HEK293 (cell line): ENCODE data around the gene PLIN5.
"Not testable (repeated sequence)": the region's sequence is repeated elsewhere in the genome, so short reads cannot be mapped to it uniquely, and the experiment has no call there.

ENCODE experiments used
- CTCF ChIA-PET: fragments of 350-600 bp; formaldehyde crosslinking; extraction: SDS; loops from one replicate; lab custom pipeline; 2021; ENCODE audit warnings: antibody characterized with exemption; lab: Yijun Ruan, JAX
- POLR2A ChIA-PET: fragments of 300-600 bp; formaldehyde crosslinking; extraction: SDS; loops from one replicate; lab custom pipeline; 2020; ENCODE audit warnings: antibody characterized with exemption, inconsistent platforms; lab: Yijun Ruan, JAX
- H3K27ac ChIP-seq: fragments of 200-500 bp; sonication (Bioruptor generic); 2 replicates; pipeline ENCODE4 v1.5.1; 2014; ENCODE audit warnings: low read depth, low read length, control low read depth, inconsistent platforms; ENCODE audit errors: extremely low read depth
- H3K36me3 ChIP-seq, 2 experiments: fragments of 200-500 bp in 1 of 2; sonication (Bioruptor generic) in 1 of 2; 1 replicate in 1 of 2; 2 replicates in 1 of 2; pipeline ENCODE4 v1.5.1; 2014 to 2017; ENCODE audit warnings: inconsistent platforms in 2 of 2, low read length in 2 of 2; ENCODE audit not compliant: control insufficient read depth in 2 of 2, insufficient read depth in 1 of 2
- H3K4me1 ChIP-seq: fragments of 200-500 bp; sonication (Bioruptor generic); 2 replicates; pipeline ENCODE4 v1.5.1; 2014; ENCODE audit warnings: mild to moderate bottlenecking, low read length, inconsistent platforms; ENCODE audit not compliant: control insufficient read depth, insufficient read depth
- H3K4me3 ChIP-seq: 2 replicates; pipeline ENCODE4 v1.5.1; 2011; ENCODE audit warnings: low read depth, mild to moderate bottlenecking, control low read depth, low read length, moderate library complexity
- H3K9me3 ChIP-seq: fragments of 200-500 bp; sonication (Bioruptor generic); 2 replicates; pipeline ENCODE4 v1.5.1; 2014; ENCODE audit warnings: low read depth, low read length, inconsistent platforms; ENCODE audit not compliant: control insufficient read depth, insufficient read depth
- EGR2 ChIP-seq: fragments of 450-650 bp; formaldehyde crosslinking; IDR thresholded peaks from 2 replicates; pipeline ENCODE4 v1.5.1; 2016; ENCODE audit warnings: low read depth, missing biosample characterization, missing genetic modification characterization
- FEZF1 ChIP-seq: fragments of 450-650 bp; formaldehyde crosslinking; IDR thresholded peaks from 2 replicates; pipeline ENCODE4 v1.5.1; 2016; ENCODE audit warnings: missing biosample characterization, missing genetic modification characterization
- GLI4 ChIP-seq: fragments of 450-650 bp; formaldehyde crosslinking; IDR thresholded peaks from 2 replicates; pipeline ENCODE4 v1.5.1; 2016; ENCODE audit warnings: missing biosample characterization, missing genetic modification characterization
- ZFHX2 ChIP-seq: fragments of 450-650 bp; formaldehyde crosslinking; conservative IDR thresholded peaks from 2 replicates; pipeline ENCODE4 v1.5.1; 2016; ENCODE audit warnings: missing biosample characterization, missing genetic modification characterization
- ZNF133 ChIP-seq: fragments of 450-650 bp; formaldehyde crosslinking; IDR thresholded peaks from 2 replicates; pipeline ENCODE4 v1.5.1; 2016; ENCODE audit warnings: missing biosample characterization, missing genetic modification characterization
- ZNF175 ChIP-seq: fragments of 450-650 bp; formaldehyde crosslinking; IDR thresholded peaks from 2 replicates; pipeline ENCODE4 v1.5.1; 2016; ENCODE audit warnings: missing biosample characterization, missing genetic modification characterization
- ZNF18 ChIP-seq: fragments of 450-650 bp; formaldehyde crosslinking; IDR thresholded peaks from 2 replicates; pipeline ENCODE4 v1.5.1; 2016; ENCODE audit warnings: missing biosample characterization, missing genetic modification characterization
- ZNF2 ChIP-seq: fragments of 450-650 bp; formaldehyde crosslinking; IDR thresholded peaks from 2 replicates; pipeline ENCODE4 v1.5.1; 2016; ENCODE audit warnings: missing biosample characterization, missing genetic modification characterization
- ZNF239 ChIP-seq: fragments of 450-650 bp; formaldehyde crosslinking; IDR thresholded peaks from 2 replicates; pipeline ENCODE4 v1.5.1; 2016; ENCODE audit warnings: missing biosample characterization, missing genetic modification characterization
- ZNF24 ChIP-seq: fragments of 450-650 bp; formaldehyde crosslinking; IDR thresholded peaks from 2 replicates; pipeline ENCODE4 v1.5.1; 2016; ENCODE audit warnings: missing biosample characterization, missing genetic modification characterization
- ZNF311 ChIP-seq: fragments of 450-650 bp; formaldehyde crosslinking; IDR thresholded peaks from 2 replicates; pipeline ENCODE4 v1.5.1; 2017; ENCODE audit warnings: missing biosample characterization, missing genetic modification characterization, borderline replicate concordance
- ZNF335 ChIP-seq: fragments of 450-650 bp; formaldehyde crosslinking; conservative IDR thresholded peaks from 2 replicates; pipeline ENCODE4 v1.5.1; 2016; ENCODE audit warnings: missing biosample characterization, missing genetic modification characterization
- ZNF391 ChIP-seq: fragments of 450-650 bp; formaldehyde crosslinking; IDR thresholded peaks from 2 replicates; pipeline ENCODE4 v1.5.1; 2016; ENCODE audit warnings: low read depth, missing biosample characterization, missing genetic modification characterization, borderline replicate concordance
- ZNF501 ChIP-seq: fragments of 450-650 bp; formaldehyde crosslinking; IDR thresholded peaks from 2 replicates; pipeline ENCODE4 v1.5.1; 2016; ENCODE audit warnings: missing biosample characterization, missing genetic modification characterization
- ZNF544 ChIP-seq: fragments of 450-650 bp; formaldehyde crosslinking; IDR thresholded peaks from 2 replicates; pipeline ENCODE4 v1.5.0; 2017; ENCODE audit warnings: missing biosample characterization, missing genetic modification characterization
- ZNF560 ChIP-seq: fragments of 450-650 bp; formaldehyde crosslinking; IDR thresholded peaks from 2 replicates; pipeline ENCODE4 v1.5.1; 2017; ENCODE audit warnings: missing biosample characterization, missing genetic modification characterization, borderline replicate concordance
- ZNF561 ChIP-seq: fragments of 450-650 bp; IDR thresholded peaks from 2 replicates; pipeline ENCODE4 v1.5.1; 2018; ENCODE audit warnings: missing biosample characterization, missing genetic modification characterization, borderline replicate concordance
- ZNF585B ChIP-seq: fragments of 450-650 bp; formaldehyde crosslinking; IDR thresholded peaks from 2 replicates; pipeline ENCODE4 v1.5.1; 2016; ENCODE audit warnings: missing biosample characterization, missing genetic modification characterization
- ZNF596 ChIP-seq: fragments of 450-650 bp; IDR thresholded peaks from 2 replicates; pipeline ENCODE4 v1.5.0; 2018; ENCODE audit warnings: missing biosample characterization, mild to moderate bottlenecking, missing genetic modification characterization, moderate library complexity
- ZNF670 ChIP-seq: fragments of 450-650 bp; formaldehyde crosslinking; IDR thresholded peaks from 2 replicates; pipeline ENCODE4 v1.5.1; 2016; ENCODE audit warnings: missing biosample characterization, missing genetic modification characterization, low read depth
- ZNF707 ChIP-seq: fragments of 450-650 bp; formaldehyde crosslinking; IDR thresholded peaks from 2 replicates; pipeline ENCODE4 v1.5.1; 2016; ENCODE audit warnings: missing biosample characterization, missing genetic modification characterization
- ZNF792 ChIP-seq: fragments of 450-650 bp; formaldehyde crosslinking; IDR thresholded peaks from 2 replicates; pipeline ENCODE4 v1.5.1; 2016; ENCODE audit warnings: missing biosample characterization, missing genetic modification characterization
- ZNF837 ChIP-seq: fragments of 450-650 bp; formaldehyde crosslinking; IDR thresholded peaks from 2 replicates; pipeline ENCODE4 v1.5.1; 2016; ENCODE audit warnings: missing biosample characterization, missing genetic modification characterization
- ZSCAN30 ChIP-seq: fragments of 450-650 bp; IDR thresholded peaks from 2 replicates; pipeline ENCODE4 v1.5.1; 2018; ENCODE audit warnings: missing biosample characterization, mild to moderate bottlenecking, missing genetic modification characterization, moderate library complexity
- TF ChIP-seq, protein P1 (sequence below): fragments of 450-650 bp; formaldehyde crosslinking; IDR thresholded peaks from 2 replicates; pipeline ENCODE4 v1.5.1; 2016; ENCODE audit warnings: missing biosample characterization, missing genetic modification characterization

The PLIN5 gene

DNA sequence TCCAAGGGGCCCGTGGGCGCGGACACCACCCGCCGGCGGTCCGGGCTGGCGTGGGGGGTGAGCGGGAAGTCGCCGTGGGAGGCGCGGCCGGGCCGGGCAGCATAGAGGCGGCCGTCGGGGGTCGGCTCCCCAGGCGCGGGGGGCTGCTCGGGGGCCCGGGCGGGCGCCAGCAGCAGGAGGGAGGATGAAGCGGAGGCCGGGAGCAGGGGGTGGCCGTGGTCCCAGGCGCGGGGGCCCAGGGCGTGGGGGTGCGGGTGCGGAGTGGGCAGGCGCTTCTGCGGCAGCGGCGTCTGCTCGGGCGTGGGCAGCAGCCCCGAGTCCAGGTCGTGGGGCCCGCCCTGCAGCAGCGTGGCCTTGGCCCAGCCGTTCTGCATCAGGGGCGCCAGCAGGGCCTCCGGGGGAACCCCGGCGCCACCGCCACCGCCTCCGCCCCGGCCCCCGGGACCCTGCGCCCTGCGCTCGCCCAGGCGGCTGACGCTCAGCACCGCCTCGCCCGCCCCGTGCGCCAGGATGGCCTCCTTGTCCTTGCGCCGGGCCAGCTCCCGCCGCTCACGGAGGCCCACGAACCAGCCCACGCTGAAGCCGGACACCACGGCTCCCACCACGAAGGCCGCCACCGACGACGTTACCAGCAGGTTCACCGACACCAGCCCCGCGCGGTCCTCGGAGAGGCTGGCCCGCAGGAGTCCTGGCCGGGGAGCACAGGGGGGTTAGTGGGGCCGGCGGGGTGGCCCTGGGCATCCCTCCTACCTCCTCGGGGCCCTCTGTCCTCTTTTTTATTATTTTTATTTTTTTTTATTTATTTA lies 9.0 kb upstream of the PLIN5 start:
- TF ChIP-seq ZNF585B (tag by site-specific recombination) (no peak), ZNF311 (tag by site-specific recombination) (no peak), ZNF18 (no peak), ZNF133 (tag by site-specific recombination) (no peak), ZNF24 (no peak), ZNF239 (tag by site-specific recombination) (no peak), ZNF792 (no peak), ZNF2 (no peak), GLI4 (tag by site-specific recombination) (no peak), ZNF175 (no peak), ZNF544 (no peak), ZNF837 (tag by site-specific recombination) (no peak), ZNF670 (no peak), ZNF560 (tag by site-specific recombination) (no peak), ZNF391 (tag by site-specific recombination) (no peak), ZSCAN30 (tag by site-specific recombination) (no peak)
- TF ChIP-seq, protein P1, sequence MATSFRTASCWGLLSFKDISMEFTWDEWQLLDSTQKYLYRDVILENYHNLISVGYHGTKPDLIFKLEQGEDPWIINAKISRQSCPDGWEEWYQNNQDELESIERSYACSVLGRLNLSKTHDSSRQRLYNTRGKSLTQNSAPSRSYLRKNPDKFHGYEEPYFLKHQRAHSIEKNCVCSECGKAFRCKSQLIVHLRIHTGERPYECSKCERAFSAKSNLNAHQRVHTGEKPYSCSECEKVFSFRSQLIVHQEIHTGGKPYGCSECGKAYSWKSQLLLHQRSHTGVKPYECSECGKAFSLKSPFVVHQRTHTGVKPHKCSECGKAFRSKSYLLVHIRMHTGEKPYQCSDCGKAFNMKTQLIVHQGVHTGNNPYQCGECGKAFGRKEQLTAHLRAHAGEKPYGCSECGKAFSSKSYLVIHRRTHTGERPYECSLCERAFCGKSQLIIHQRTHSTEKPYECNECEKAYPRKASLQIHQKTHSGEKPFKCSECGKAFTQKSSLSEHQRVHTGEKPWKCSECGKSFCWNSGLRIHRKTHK (tag by site-specific recombination) = no peak
- CTCF ChIA-PET = interaction anchor here (0.6 to 1.8 kb wide), 3 partner anchors 17 to 24 kb away, joined by 3 to 6 read pairs (median 5); no protein-coding TSS in a partner anchor
- POLR2A ChIA-PET = no interaction called here
- no peaks in the 10 kb centered on the region for H3K4me1 ChIP-seq
- no peak overlapping the region for H3K4me3 ChIP-seq
- no peaks in the 10 kb centered on the region for H3K36me3 ChIP-seq
- no peaks in the 10 kb centered on the region for H3K9me3 ChIP-seq
- H3K27ac ChIP-seq = no peak overlapping the region

DNA sequence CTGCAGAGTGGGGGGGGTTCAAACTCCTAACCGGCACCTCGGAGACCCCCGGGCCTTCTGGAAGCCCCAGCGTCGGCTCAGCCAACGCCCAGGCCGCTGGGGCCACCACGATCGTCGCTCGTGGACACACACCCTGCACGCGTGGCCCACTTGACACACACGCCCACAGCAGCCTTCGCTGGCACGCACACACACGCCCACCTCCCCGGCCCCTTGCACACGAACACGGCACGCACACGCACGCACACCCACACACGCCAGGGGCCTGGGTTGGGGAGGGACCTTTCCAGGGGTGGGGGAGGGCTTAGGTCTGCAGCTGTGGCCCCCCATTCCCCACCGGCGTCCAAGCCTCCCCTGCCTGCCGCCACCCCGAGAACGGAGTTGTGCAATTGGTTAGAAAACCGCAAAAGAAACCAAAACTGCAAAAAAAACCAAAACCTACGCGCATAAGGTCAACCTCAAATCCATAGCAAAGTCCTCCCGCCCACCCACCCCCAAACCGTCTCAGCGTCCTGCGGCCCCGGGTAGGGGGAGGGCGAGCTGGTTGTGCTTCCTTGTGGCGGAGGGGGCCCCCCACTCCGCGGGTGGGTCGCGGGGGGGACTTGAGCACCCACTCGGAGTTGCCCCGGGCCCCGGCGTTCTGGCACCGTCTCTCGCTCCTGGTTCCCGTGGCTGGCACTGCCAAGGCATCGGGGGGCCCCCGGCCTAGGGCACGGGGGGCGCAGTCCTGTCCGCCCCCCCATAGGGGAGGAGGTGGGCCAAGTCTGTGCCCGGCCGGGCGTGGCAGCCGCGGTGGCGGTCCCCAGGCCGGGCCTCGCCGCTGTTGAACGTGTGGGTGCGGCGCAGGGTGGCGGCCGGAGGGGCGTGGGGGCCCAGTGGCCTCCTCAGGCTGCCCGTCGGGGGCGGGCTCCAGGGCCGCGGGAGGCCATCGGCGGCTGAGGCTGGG lies 8.1 kb upstream of the PLIN5 start:
- Histone ChIP-seq H3K27ac (no peak overlapping the region), H3K4me1 (no peaks in the 10 kb centered on the region), H3K36me3 (no peaks in the 10 kb centered on the region), H3K4me3 (no peak overlapping the region), H3K9me3 (no peaks in the 10 kb centered on the region)
- no peak for TF ChIP-seq ZNF335 (tag by site-specific recombination)
- no peak for TF ChIP-seq ZNF501 (tag by site-specific recombination)
- TF ChIP-seq ZNF707 (tag by site-specific recombination) = no peak
- no peak for TF ChIP-seq ZNF175
- TF ChIP-seq FEZF1 = no peak
- TF ChIP-seq ZNF561 (tag by site-specific recombination) = no peak
- no peak for TF ChIP-seq ZNF596 (tag by site-specific recombination)
- TF ChIP-seq ZFHX2 (tag by site-specific recombination) = peak; percentile 85
- peak; percentile 68; the same call in 1 of the 2 replicates for TF ChIP-seq EGR2 (tag by site-specific recombination)
- ChIA-PET POLR2A (no interaction called here), CTCF (no interaction called here)

GRCh38 chr19:4541806-4542145 lies 6.8 kb upstream of the PLIN5 start:
- H3K4me3 ChIP-seq, H3K27ac ChIP-seq, H3K9me3 ChIP-seq, POLR2A ChIA-PET, H3K36me3 ChIP-seq, H3K4me1 ChIP-seq: not testable (repeated sequence)
- CTCF ChIA-PET = interaction anchor here (0.7 to 1.3 kb wide), 4 partner anchors 16 to 94 kb away, joined by 3 to 5 read pairs (median 3); no protein-coding TSS in a partner anchor
